Body of pancreas (tissue), 4 donors: ENCODE results near the gene CFI. TPM values are rescaled to one million over a fixed set of nuclear protein-coding genes. Genes with fewer than 3 reads are reported as not detected.

Experiments
- ATAC-seq: fragments of 150-250 bp; one replicate; pipeline ENCODE4 v1.9.1; 2016
- DNase-seq, 4 donors: peaks; one replicate each; pipeline ENCODE4 v3.0.0-alpha.2; 2019
- H3K27ac ChIP-seq, 4 donors: fragments of 200-600 bp; sonication (generic); 1 replicate in 3 of 4; 2 replicates in 1 of 4; pipeline versions ENCODE4 v1.5.1 to v1.6.1; 2016 to 2019; ENCODE audit warnings: mild to moderate bottlenecking in 1 of 4, mixed read lengths in 1 of 4, moderate library complexity in 1 of 4
- H3K27me3 ChIP-seq, 2 donors: fragments of 200-600 bp; sonication (generic); one replicate each; pipeline ENCODE4 v1.6.0; 2016; ENCODE audit warnings: mild to moderate bottlenecking in 1 of 2
- H3K36me3 ChIP-seq, 2 donors: fragments of 200-600 bp; sonication (generic); replicated peaks in 1 of 2; 2 replicates each; pipeline ENCODE4 v1.5.1; 2016; ENCODE audit warnings: low read depth in 2 of 2; ENCODE audit not compliant: insufficient read depth in 1 of 2
- H3K4me1 ChIP-seq: fragments of 200-600 bp; sonication (generic); one replicate; pipeline ENCODE4 v1.6.0; 2016
- H3K4me3 ChIP-seq, 2 donors: fragments of 200-600 bp; sonication (generic); 1 replicate in 1 of 2; 2 replicates in 1 of 2; pipeline ENCODE4 v1.5.1; 2016 to 2019
- H3K9me3 ChIP-seq, 3 donors: fragments of 200-600 bp; sonication (generic); 1 replicate in 2 of 3; 2 replicates in 1 of 3; pipeline ENCODE4 v1.5.1; 2016
- CTCF ChIP-seq, 7 experiments: fragments of 450-650 bp in 4 of 7; fragments of 200-600 bp in 3 of 7; sonication (generic) in 3 of 7; IDR thresholded peaks; one replicate each; pipeline ENCODE4 v1.5.1; 2016 to 2019; ENCODE audit warnings: antibody characterized with exemption in 7 of 7
- POLR2A ChIP-seq, 3 donors: fragments of 450-650 bp; IDR thresholded peaks; one replicate each; pipeline ENCODE4 v1.6.1; 2016; ENCODE audit warnings: antibody characterized with exemption in 3 of 3, mild to moderate bottlenecking in 2 of 3
- WGBS, 2 donors: methylation state at CpG; one replicate each; pipeline ENCODE4 v1.1.5; 2017; 5-methylcytosine and 5-hydroxymethylcytosine counted together
- intact Hi-C: fragments of 100-400 bp; cut with DNase I; formaldehyde crosslinking; loops from one replicate; pipeline ENCODE4 v1.15.1; 2023
- total RNA-seq, 2 donors: library from RNA; depleted of rRNA; stranded (reverse); fragments of >200 nt; gene quantifications; one replicate each; pipeline ENCODE4 v1.1.0, GENCODE V29; 2016

The CFI gene
- total RNA-seq, 2 donors from 2014 or later: 15.8 to 31.6 TPM

DNA sequence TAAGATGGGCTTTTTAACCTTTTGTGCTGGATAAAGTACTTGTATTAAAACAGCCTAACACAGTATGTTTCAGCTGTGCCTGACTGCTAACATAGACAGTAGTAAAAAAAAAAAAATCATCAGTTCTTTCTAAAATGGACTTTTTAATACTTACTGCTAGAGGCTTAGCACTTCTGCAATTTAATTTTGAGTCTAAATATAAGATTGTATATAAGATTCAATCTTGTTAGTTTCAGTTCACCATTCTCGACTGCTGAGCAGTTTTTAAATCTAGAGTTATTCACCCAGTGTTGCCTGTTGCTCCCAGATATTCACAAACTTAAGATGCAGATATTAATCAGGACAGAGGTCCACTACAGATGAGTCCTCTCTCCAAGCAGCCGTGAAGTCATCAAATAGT is 78.7 kb downstream of the CFI start:
- H3K27me3 ChIP-seq: no peaks in the 10 kb centered on the region
- DNase-seq (no peak), ATAC-seq (no peak)
- TF ChIP-seq CTCF (IDR thresholded peaks at IDR 0.05): no peak
- no peak for TF ChIP-seq POLR2A (IDR thresholded peaks at IDR 0.05)
- WGBS, 2 donors: 78 to 88% methylated on average over 2 of the region's 2 CpGs
- H3K9me3 ChIP-seq: no peaks in the 10 kb centered on the region
- peaks cover 29% of the 10 kb centered on the region for H3K4me1 ChIP-seq
- intact Hi-C loops: no loop called here
- H3K27ac ChIP-seq: no peak overlapping the region
- H3K4me3 ChIP-seq: no peak overlapping the region
- no peaks in the 10 kb centered on the region for H3K36me3 ChIP-seq

DNA sequence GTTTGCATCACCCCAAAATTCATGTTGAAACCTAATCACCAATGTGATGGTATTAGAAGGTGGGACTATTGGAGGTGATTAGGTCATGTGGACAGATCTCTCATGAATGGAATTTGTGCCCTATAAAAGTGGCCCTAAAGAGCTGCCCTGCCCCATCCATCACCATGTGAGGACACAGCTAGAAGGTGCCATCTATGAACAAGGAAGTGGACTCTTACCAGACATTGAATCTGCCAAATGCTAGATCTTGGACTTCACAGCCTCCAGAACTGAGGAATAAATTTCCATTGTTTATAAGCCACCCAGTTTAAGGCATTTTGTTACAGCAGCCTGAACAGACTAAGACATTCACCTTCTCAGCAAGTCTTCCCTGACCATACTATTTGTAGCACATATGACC is 79.4 kb downstream of the CFI start:
- H3K4me1 ChIP-seq: peaks cover 22% of the 10 kb centered on the region
- H3K9me3 ChIP-seq: no peaks in the 10 kb centered on the region
- H3K36me3 ChIP-seq: peaks cover 0 to 2% of the 10 kb centered on the region in 2 donors
- no peak overlapping the region for H3K27ac ChIP-seq
- ATAC-seq (no peak), DNase-seq (no peak)
- no peaks in the 10 kb centered on the region for H3K27me3 ChIP-seq
- TF ChIP-seq CTCF (IDR thresholded peaks at IDR 0.05): no peak
- no peak for TF ChIP-seq POLR2A (IDR thresholded peaks at IDR 0.05)
- intact Hi-C loops: no loop called here
- H3K4me3 ChIP-seq: no peak overlapping the region

- DNase-seq (no peak), ATAC-seq (no peak)
- no peaks in the 10 kb centered on the region for H3K27me3 ChIP-seq
- H3K4me3 ChIP-seq: no peak overlapping the region
- 98 to 100% methylated on average over 7 of the region's 7 CpGs for WGBS, 2 donors
- H3K27ac ChIP-seq: no peak overlapping the region
- H3K9me3 ChIP-seq: no peaks in the 10 kb centered on the region
- TF ChIP-seq CTCF (IDR thresholded peaks at IDR 0.05): no peak
- TF ChIP-seq POLR2A (IDR thresholded peaks at IDR 0.05): no peak
- H3K36me3 ChIP-seq: peaks cover 0 to 4% of the 10 kb centered on the region in 2 donors
- intact Hi-C loops: no loop called here
- peaks cover 11% of the 10 kb centered on the region for H3K4me1 ChIP-seq
These were observed 80.8 kb downstream of the CFI start for GRCh38 chr4:109721033-109721432.

GRCh38 chr4:109719604-109720003 is 82.2 kb downstream of the CFI start:
- Histone ChIP-seq H3K4me1 (peaks cover 11% of the 10 kb centered on the region), H3K4me3 (no peak overlapping the region), H3K27ac (no peak overlapping the region), H3K9me3 (no peaks in the 10 kb centered on the region), H3K27me3 (no peaks in the 10 kb centered on the region), H3K36me3 (peaks cover 0 to 6% of the 10 kb centered on the region in 2 donors)
- ATAC-seq (no peak), DNase-seq (no peak)
- intact Hi-C loops: no loop called here
- no peak for TF ChIP-seq POLR2A (IDR thresholded peaks at IDR 0.05)
- TF ChIP-seq CTCF (IDR thresholded peaks at IDR 0.05): no peak
- 58 to 66% methylated on average over 4 of the region's 4 CpGs for WGBS, 2 donors

DNA sequence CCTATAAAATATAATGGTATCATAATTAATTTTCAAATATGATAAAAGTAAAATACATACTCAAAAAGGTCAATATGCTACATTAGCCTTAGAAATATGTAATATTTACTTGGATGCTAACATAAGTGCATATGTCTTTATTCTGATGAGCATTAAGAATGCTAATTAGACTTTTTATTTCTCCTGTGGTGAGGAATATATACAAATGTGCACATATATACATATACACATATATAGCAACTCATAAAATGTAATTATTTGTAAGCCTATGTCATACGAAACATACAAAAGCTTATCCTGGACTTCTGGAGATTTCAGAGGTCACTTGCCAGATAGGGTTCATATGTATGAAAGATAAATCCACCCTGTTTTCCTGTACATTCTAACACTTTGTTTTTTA is 83.0 kb downstream of the CFI start:
- Histone ChIP-seq H3K4me1 (peaks cover 11% of the 10 kb centered on the region), H3K9me3 (no peaks in the 10 kb centered on the region), H3K4me3 (no peak overlapping the region), H3K27me3 (no peaks in the 10 kb centered on the region), H3K36me3 (peaks cover 0 to 8% of the 10 kb centered on the region in 2 donors), H3K27ac (no peak overlapping the region)
- no peak for DNase-seq
- no peak for ATAC-seq
- 83 to 91% methylated on average over 1 of the region's 1 CpG for WGBS, 2 donors
- intact Hi-C loops: no loop called here
- TF ChIP-seq CTCF (IDR thresholded peaks at IDR 0.05) (no peak), POLR2A (IDR thresholded peaks at IDR 0.05) (no peak)
